OCI-LY7 (cell line): ENCODE data around the gene TMEM238L. TPM values are rescaled to one million over a fixed set of nuclear protein-coding genes. Genes with fewer than 3 reads are reported as not detected.

Source experiments
- BruUV-seq: library from RNA; stranded (reverse); fragments of 400-500 nt; replicated peaks from 2 replicates; lab custom pipeline; 2021; lab: Mats Ljungman, UMichigan
- CTCF ChIA-PET: fragments of 300-600 bp; sonication (Branson Sonifier 250); formaldehyde crosslinking; loops from one replicate; lab custom pipeline; 2022; ENCODE audit warnings: antibody characterized with exemption; ENCODE audit not compliant: unreplicated experiment; lab: Charles Lee
- POLR2A ChIA-PET: fragments of 300-600 bp; sonication (Branson Sonifier 250); formaldehyde crosslinking; loops from one replicate; lab custom pipeline; 2022; ENCODE audit warnings: antibody characterized with exemption; lab: Charles Lee
- DNase-seq: peaks from one replicate; pipeline ENCODE4 v3.0.0-alpha.2; 2015; ENCODE audit warnings: low spot score
- H2AFZ ChIP-seq: fragments of 200-600 bp; sonication (generic), shearing (Covaris generic); 2 replicates; pipeline ENCODE4 v1.6.1; 2014; ENCODE audit warnings: mild to moderate bottlenecking, antibody characterized with exemption, low read length, moderate library complexity
- H3K27ac ChIP-seq: fragments of 200-600 bp; sonication (generic); 2 replicates; pipeline ENCODE4 v1.5.1; 2014; ENCODE audit warnings: mixed run types, low read depth, mild to moderate bottlenecking, moderate library complexity, low read length, inconsistent platforms; ENCODE audit not compliant: poor library complexity, severe bottlenecking
- H3K36me3 ChIP-seq: fragments of 200-600 bp; sonication (generic); 2 replicates; pipeline ENCODE4 v1.6.1; 2014; ENCODE audit warnings: mild to moderate bottlenecking, antibody characterized with exemption, low read length, moderate library complexity, mixed read lengths; ENCODE audit not compliant: insufficient read depth
- H3K4me1 ChIP-seq: fragments of 200-600 bp; sonication (generic); 2 replicates; pipeline ENCODE4 v1.5.1; 2014; ENCODE audit warnings: mild to moderate bottlenecking, low read length; ENCODE audit not compliant: insufficient read depth, poor library complexity, severe bottlenecking
- H3K4me2 ChIP-seq: fragments of 200-600 bp; sonication (generic); 2 replicates; pipeline ENCODE4 v1.6.1; 2014; ENCODE audit warnings: mild to moderate bottlenecking, low read length
- H3K4me3 ChIP-seq: fragments of 200-600 bp; sonication (generic); 2 replicates; pipeline ENCODE4 v1.5.1; 2014; ENCODE audit warnings: mild to moderate bottlenecking, low read depth, low read length; ENCODE audit not compliant: poor library complexity, severe bottlenecking
- H3K79me2 ChIP-seq: fragments of 200-600 bp; sonication (generic); 2 replicates; pipeline ENCODE4 v1.6.1; 2016; ENCODE audit warnings: low read depth, mild to moderate bottlenecking, low read length, moderate library complexity, mixed read lengths; ENCODE audit not compliant: insufficient read depth
- H3K9me2 ChIP-seq: fragments of 200-600 bp; sonication (generic); 2 replicates; pipeline ENCODE4 v1.6.1; 2016; ENCODE audit warnings: mild to moderate bottlenecking, low read length, mixed read lengths; ENCODE audit not compliant: insufficient read depth
- H3K9me3 ChIP-seq: fragments of 200-600 bp; sonication (generic); 2 replicates; pipeline ENCODE4 v1.6.1; 2014; ENCODE audit warnings: mild to moderate bottlenecking, mixed run types, low read length, mixed read lengths
- H4K20me1 ChIP-seq: fragments of 200-600 bp; sonication (generic); 2 replicates; pipeline ENCODE4 v1.6.1; 2014; ENCODE audit warnings: mild to moderate bottlenecking, antibody characterized with exemption, low read length, moderate library complexity, mixed read lengths; ENCODE audit not compliant: insufficient read depth
- EZH2phosphoT487 ChIP-seq: fragments of 200-600 bp; sonication (generic); IDR thresholded peaks from 2 replicates; pipeline ENCODE4 v1.6.1; 2018; ENCODE audit warnings: low read depth, borderline replicate concordance, mild to moderate bottlenecking, mixed run types, antibody characterized with exemption, low read length, moderate library complexity, mixed read lengths
- intact Hi-C: fragments of 100-400 bp; cut with micrococcal nuclease; formaldehyde crosslinking; loops from one replicate; pipeline ENCODE4 v1.10.0; 2022; ENCODE audit not compliant: unreplicated experiment
- small RNA-seq: library from RNA; depleted of rRNA; stranded (forward); fragments of <200 nt; gene quantifications from one replicate; pipeline ENCODE3, GENCODE V24; 2014
- total RNA-seq, 2 experiments: library from RNA; depleted of rRNA in 1 of 2; stranded (reverse); fragments of >200 nt in 1 of 2; shearing (Covaris generic) in 1 of 2; gene quantifications; 2 replicates each; pipeline ENCODE4 v1.2.3, GENCODE V29; 2014 to 2022
- TF ChIP-seq, protein P1 (sequence below): fragments of 200-600 bp; sonication (generic); conservative IDR thresholded peaks from 2 replicates; pipeline ENCODE4 v1.5.1; 2014; ENCODE audit warnings: mild to moderate bottlenecking, antibody characterized with exemption, low read length, moderate library complexity, mixed read lengths

The TMEM238L gene
- total RNA-seq, 2 experiments from 2014 or later, result not detected

DNA sequence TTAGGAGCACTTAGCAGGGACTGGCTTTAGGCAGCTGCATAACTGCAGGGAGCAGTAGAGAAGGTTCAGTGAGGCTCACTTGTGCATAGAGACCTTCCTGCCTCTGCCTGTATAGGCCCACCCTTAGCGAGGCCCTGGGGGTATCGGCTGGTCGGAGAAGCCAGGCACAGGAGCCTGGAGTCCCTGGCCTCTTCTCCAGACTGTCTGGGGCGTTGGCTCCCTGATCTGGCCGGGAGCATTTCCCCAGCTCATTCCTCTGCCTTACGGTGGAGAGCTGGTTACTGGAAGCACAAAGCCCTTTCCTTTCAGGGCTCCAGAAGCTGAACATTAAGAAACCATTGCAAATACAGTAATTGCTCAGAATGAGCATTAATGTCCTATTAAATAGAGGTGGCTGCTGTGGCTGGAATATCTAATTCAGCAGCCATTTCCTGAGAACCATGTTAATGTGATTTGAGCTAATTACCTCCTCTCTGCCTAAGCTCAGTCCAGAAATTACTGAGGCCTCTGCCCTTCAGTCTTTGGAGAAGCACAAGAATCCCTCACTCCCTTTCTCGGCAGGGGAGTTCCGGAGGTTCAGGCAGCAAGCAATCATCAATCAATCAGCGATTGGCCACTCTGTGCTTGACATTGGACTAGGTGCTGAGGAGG, 55.2 kb downstream of the TMEM238L start:
- Histone ChIP-seq H3K9me3 (no peaks in the 10 kb centered on the region), H3K9me2 (no peaks in the 10 kb centered on the region), H3K4me3 (no peak overlapping the region), H3K79me2 (no peaks in the 10 kb centered on the region), H3K4me1 (no peaks in the 10 kb centered on the region), H4K20me1 (no peaks in the 10 kb centered on the region), H2AFZ (no peak overlapping the region), H3K27ac (no peak overlapping the region), H3K36me3 (no peaks in the 10 kb centered on the region), H3K4me2 (no peak overlapping the region)
- intact Hi-C loops, result no loop called here
- ChIA-PET CTCF (no interaction called here), POLR2A (no interaction called here)
- TF ChIP-seq, protein P1, sequence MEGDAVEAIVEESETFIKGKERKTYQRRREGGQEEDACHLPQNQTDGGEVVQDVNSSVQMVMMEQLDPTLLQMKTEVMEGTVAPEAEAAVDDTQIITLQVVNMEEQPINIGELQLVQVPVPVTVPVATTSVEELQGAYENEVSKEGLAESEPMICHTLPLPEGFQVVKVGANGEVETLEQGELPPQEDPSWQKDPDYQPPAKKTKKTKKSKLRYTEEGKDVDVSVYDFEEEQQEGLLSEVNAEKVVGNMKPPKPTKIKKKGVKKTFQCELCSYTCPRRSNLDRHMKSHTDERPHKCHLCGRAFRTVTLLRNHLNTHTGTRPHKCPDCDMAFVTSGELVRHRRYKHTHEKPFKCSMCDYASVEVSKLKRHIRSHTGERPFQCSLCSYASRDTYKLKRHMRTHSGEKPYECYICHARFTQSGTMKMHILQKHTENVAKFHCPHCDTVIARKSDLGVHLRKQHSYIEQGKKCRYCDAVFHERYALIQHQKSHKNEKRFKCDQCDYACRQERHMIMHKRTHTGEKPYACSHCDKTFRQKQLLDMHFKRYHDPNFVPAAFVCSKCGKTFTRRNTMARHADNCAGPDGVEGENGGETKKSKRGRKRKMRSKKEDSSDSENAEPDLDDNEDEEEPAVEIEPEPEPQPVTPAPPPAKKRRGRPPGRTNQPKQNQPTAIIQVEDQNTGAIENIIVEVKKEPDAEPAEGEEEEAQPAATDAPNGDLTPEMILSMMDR, result no peak
- DNase-seq, result no peak
- no TSS peak for BruUV-seq

DNA sequence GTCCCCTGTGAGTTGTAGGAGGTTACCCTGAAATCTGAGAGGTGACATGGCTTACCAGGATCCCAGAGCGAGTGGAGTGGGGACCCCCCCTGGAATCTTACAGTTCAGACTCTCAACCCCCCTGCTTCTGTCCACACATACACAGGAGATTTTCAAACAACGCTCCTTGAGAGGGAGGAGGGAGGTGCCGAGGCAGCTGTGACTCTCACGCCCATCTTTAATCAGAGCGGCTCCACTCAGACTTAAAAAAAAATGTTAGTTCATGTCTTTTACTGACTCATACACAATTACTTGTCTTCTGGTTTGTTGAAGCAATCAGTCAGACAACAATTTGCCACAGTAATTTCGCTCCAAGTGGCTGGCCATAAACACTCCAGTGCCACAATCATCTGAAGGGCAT, 58.7 kb downstream of the TMEM238L start:
- Histone ChIP-seq H2AFZ (no peak overlapping the region), H3K27ac (no peak overlapping the region), H3K79me2 (no peaks in the 10 kb centered on the region), H3K36me3 (no peaks in the 10 kb centered on the region), H3K4me3 (no peak overlapping the region), H4K20me1 (no peaks in the 10 kb centered on the region), H3K9me2 (no peaks in the 10 kb centered on the region), H3K4me1 (no peaks in the 10 kb centered on the region), H3K9me3 (no peaks in the 10 kb centered on the region), H3K4me2 (no peak overlapping the region)
- ChIA-PET POLR2A (no interaction called here), CTCF (no interaction called here)
- DNase-seq, result no peak
- no peak for TF ChIP-seq EZH2phosphoT487
- TF ChIP-seq, protein P1, result no peak
- intact Hi-C loops, result no loop called here
- BruUV-seq, result no TSS peak

Small RNAs within 50 kb of the gene (small RNA-seq; reads per million reads assigned to genes)
- gene AC015908.2 (not detected), gene TMEM238L (not detected)

Other genes starting within 250 kb of the TMEM238L start
- gene MYH3, start 146.8 kb downstream of the TMEM238L start, total RNA-seq (2014; rRNA removed; shearing (Covaris generic)), result 4.2 and 6.5 TPM in 2 replicates
- gene MYH3, start 146.8 kb downstream of the TMEM238L start, total RNA-seq (2022), result 5.1 and 5.9 TPM in 2 replicates
- 37.5 and 44.4 TPM in 2 replicates for gene SCO1, start 106.6 kb downstream of the TMEM238L start, total RNA-seq (2014; rRNA removed; shearing (Covaris generic))
- gene SCO1, start 106.6 kb downstream of the TMEM238L start, total RNA-seq (2022), result 31.0 and 32.2 TPM in 2 replicates
- 5.3 and 5.5 TPM in 2 replicates for gene ADPRM, start 106.5 kb downstream of the TMEM238L start, total RNA-seq (2014; rRNA removed; shearing (Covaris generic))
- 6.5 and 7.0 TPM in 2 replicates for gene ADPRM, start 106.5 kb downstream of the TMEM238L start, total RNA-seq (2022)
- not detected in 2 replicates for gene TMEM220, start 74.1 kb downstream of the TMEM238L start, total RNA-seq (2014; rRNA removed; shearing (Covaris generic))
- not detected in 2 replicates for gene TMEM220, start 74.1 kb downstream of the TMEM238L start, total RNA-seq (2022)
- not detected in 2 replicates for gene PIRT, start 34.0 kb upstream of the TMEM238L start, total RNA-seq (2014; rRNA removed; shearing (Covaris generic))
- gene PIRT, start 34.0 kb upstream of the TMEM238L start, total RNA-seq (2022), result not detected in 2 replicates